ENCODE data around the gene SLC29A1.

Gene SLC29A1

GRCh38 chr6:44268095-44268628, 44.8 kb downstream of the SLC29A1 start:
- DNase-seq (ENCODE audit: low read depth in 3 of 3): peak in 1 of 3 experiments; percentile 36

- no peak for DNase-seq (ENCODE audit: low read depth in 3 of 3)
Measured at GRCh38 chr6:44269178-44269920, 46.0 kb downstream of the SLC29A1 start.

GRCh38 chr6:44269921-44270525, 46.6 kb downstream of the SLC29A1 start, which contains the start of gene TMEM151B:
Gene TMEM151B (plus strand): TSS chr6:44270450. CDS start chr6:44270743, 293 bp downstream.
- DNase-seq (ENCODE audit: low read depth in 3 of 3): no peak

- no peak for DNase-seq (ENCODE audit: low read depth in 3 of 3)
Measured at GRCh38 chr6:44270526-44271405, 47.4 kb downstream of the SLC29A1 start.

- DNase-seq (ENCODE audit: low read depth in 3 of 3): no peak
Measured at GRCh38 chr6:44271406-44271723, 48.0 kb downstream of the SLC29A1 start.

- DNase-seq (ENCODE audit: low read depth in 3 of 3): no peak
Measured at GRCh38 chr6:44271914-44272313, 48.5 kb downstream of the SLC29A1 start.

- DNase-seq (ENCODE audit: low read depth in 3 of 3): no peak
Measured at GRCh38 chr6:44272529-44272928, 49.1 kb downstream of the SLC29A1 start.

- DNase-seq (ENCODE audit: low read depth in 3 of 3): no peak
Measured at GRCh38 chr6:44272999-44273566, 49.7 kb downstream of the SLC29A1 start.

- no peak for DNase-seq (ENCODE audit: low read depth in 3 of 3)
Measured at GRCh38 chr6:44273617-44274016, 50.2 kb downstream of the SLC29A1 start.

- no peak for DNase-seq (ENCODE audit: low read depth in 3 of 3)
Measured at GRCh38 chr6:44275271-44275748, 51.9 kb downstream of the SLC29A1 start.

GRCh38 chr6:44275749-44276648, 52.6 kb downstream of the SLC29A1 start:
- no peak for DNase-seq (ENCODE audit: low read depth in 3 of 3)

GRCh38 chr6:44276667-44277640, 53.6 kb downstream of the SLC29A1 start:
- no peak for DNase-seq (ENCODE audit: low read depth in 3 of 3)

GRCh38 chr6:44277763-44278162, 54.4 kb downstream of the SLC29A1 start:
- DNase-seq (ENCODE audit: low read depth in 3 of 3): no peak

- DNase-seq (ENCODE audit: low read depth in 3 of 3): no peak
Measured at GRCh38 chr6:44278315-44278714, 54.9 kb downstream of the SLC29A1 start.

GRCh38 chr6:44278774-44279697, 55.6 kb downstream of the SLC29A1 start:
- no peak for DNase-seq (ENCODE audit: low read depth in 3 of 3)

Measured in stimulated activated CD4-positive, alpha-beta T cell treated with anti-CD3 and anti-CD28 coated beads, TNF-alpha, amount 100 ng/mL, for 4 hours (primary cell).